PC-9 (cell line): ENCODE results near the gene HMGN2. TPM values are rescaled to one million over a fixed set of nuclear protein-coding genes. Genes with fewer than 3 reads are reported as not detected.
A peak's percentile ranks its signal among the peaks of the same experiment; 100 is the strongest.

ENCODE experiments used
- BruUV-seq: library from RNA; stranded (reverse); fragments of 400-500 nt; replicated peaks from 2 replicates; lab custom pipeline; 2021; lab: Mats Ljungman, UMichigan
- CTCF ChIA-PET: fragments of 300-600 bp; sonication (Branson Sonifier 250); formaldehyde crosslinking; loops from one replicate; lab custom pipeline; 2022; ENCODE audit warnings: antibody characterized with exemption; lab: Charles Lee
- POLR2A ChIA-PET: fragments of 300-600 bp; sonication (Branson Sonifier 250); formaldehyde crosslinking; loops from one replicate; lab custom pipeline; 2022; ENCODE audit warnings: antibody characterized with exemption; ENCODE audit not compliant: unreplicated experiment; lab: Charles Lee
- DNase-seq, 2 experiments: peaks; one replicate each; pipeline versions ENCODE4 v3.0.0 to v3.0.0-alpha.2; 2015 to 2022; ENCODE audit warnings: mixed read lengths in 1 of 2
- H2AFZ ChIP-seq: fragments of 200-600 bp; sonication (generic); 2 replicates; pipeline ENCODE4 v1.8.1; 2017; ENCODE audit warnings: antibody characterized with exemption
- H3F3A ChIP-seq: fragments of 200-600 bp; sonication (generic); 2 replicates; pipeline ENCODE4 v1.8.1; 2017; ENCODE audit warnings: antibody characterized with exemption, mild to moderate bottlenecking, low read depth; ENCODE audit not compliant: insufficient read depth
- H3K27ac ChIP-seq: fragments of 200-600 bp; sonication (generic); 2 replicates; pipeline ENCODE4 v1.6.1; 2016; ENCODE audit warnings: mixed run types
- H3K27me3 ChIP-seq: fragments of 200-600 bp; sonication (generic); 2 replicates; pipeline ENCODE4 v1.6.1; 2016; ENCODE audit warnings: low read depth, mixed run types; ENCODE audit not compliant: insufficient read depth
- H3K36me3 ChIP-seq: fragments of 200-600 bp; sonication (generic); 2 replicates; pipeline ENCODE4 v1.6.1; 2016; ENCODE audit warnings: low read depth, mixed run types
- H3K4me1 ChIP-seq: fragments of 200-600 bp; sonication (generic); replicated peaks from 2 replicates; pipeline ENCODE4 v1.6.1; 2016; ENCODE audit warnings: mixed run types; ENCODE audit not compliant: insufficient read depth
- H3K4me2 ChIP-seq: fragments of 200-600 bp; sonication (generic); 2 replicates; pipeline ENCODE4 v1.6.1; 2017; ENCODE audit warnings: mixed run types
- H3K4me3 ChIP-seq: fragments of 200-600 bp; sonication (generic); 2 replicates; pipeline ENCODE4 v1.6.1; 2016; ENCODE audit warnings: mixed run types
- H3K79me2 ChIP-seq: fragments of 200-600 bp; sonication (generic); 2 replicates; pipeline ENCODE4 v1.6.1; 2017; ENCODE audit warnings: low read depth, mixed run types
- H3K9me2 ChIP-seq: fragments of 200-600 bp; sonication (generic); 2 replicates; pipeline ENCODE4 v1.8.1; 2017; ENCODE audit warnings: mild to moderate bottlenecking; ENCODE audit not compliant: insufficient read depth
- H3K9me3 ChIP-seq: fragments of 200-600 bp; sonication (generic); 2 replicates; pipeline ENCODE4 v1.8.1; 2016; ENCODE audit warnings: low read depth; ENCODE audit not compliant: insufficient read depth
- H4K20me1 ChIP-seq: fragments of 200-600 bp; sonication (generic); 2 replicates; pipeline ENCODE4 v1.8.1; 2017; ENCODE audit not compliant: insufficient read depth
- EZH2 ChIP-seq: fragments of 200-600 bp; sonication (generic); IDR thresholded peaks from 2 replicates; pipeline ENCODE4 v1.8.0; 2017; ENCODE audit warnings: antibody characterized with exemption, low read depth
- intact Hi-C: fragments of 100-400 bp; cut with micrococcal nuclease; formaldehyde crosslinking; loops from one replicate; pipeline ENCODE4 v1.10.0; 2022; ENCODE audit not compliant: unreplicated experiment
- total RNA-seq: library from RNA; stranded (reverse); gene quantifications from 2 replicates; pipeline ENCODE4 v1.2.3, GENCODE V29; 2021
- TF ChIP-seq, protein P1 (sequence below): fragments of 200-600 bp; sonication (generic); conservative IDR thresholded peaks from 2 replicates; pipeline ENCODE4 v1.6.1; 2017; ENCODE audit warnings: mixed run types, antibody characterized with exemption, mild to moderate bottlenecking, moderate library complexity

HMGN2 gene
- total RNA-seq, 1 experiment from 2014 or later, result 629 TPM

DNA sequence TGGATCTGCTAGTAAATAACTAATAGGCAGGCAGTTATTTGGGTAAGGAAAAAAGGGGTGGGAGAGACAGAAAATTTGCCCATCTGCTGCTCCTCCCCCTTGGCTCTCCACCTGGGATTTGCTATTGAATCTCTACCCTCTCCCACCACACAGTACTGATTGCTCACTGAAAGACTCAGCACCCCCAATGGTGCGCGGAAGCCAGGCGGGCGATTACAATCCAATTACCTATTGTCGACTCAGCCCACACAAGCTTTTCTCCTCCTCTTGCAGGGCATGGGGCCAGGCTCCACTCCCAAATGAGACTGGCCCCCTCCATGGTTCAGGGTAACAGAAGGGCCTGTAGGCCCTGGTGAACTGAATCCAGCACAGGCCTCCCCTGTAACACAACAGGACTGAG, 2.7 kb upstream of the HMGN2 start:
- Histone ChIP-seq H3K4me1 (peaks cover 23% of the 10 kb centered on the region), H3K27me3 (no peaks in the 10 kb centered on the region), H3K79me2 (peaks cover 14% of the 10 kb centered on the region), H3K9me2 (no peaks in the 10 kb centered on the region), H3K4me3 (no peak overlapping the region), H3K27ac (no peak overlapping the region), H3F3A (peaks cover 10% of the 10 kb centered on the region; the same call in 1 of the 2 replicates), H3K9me3 (no peaks in the 10 kb centered on the region), H2AFZ (no peak overlapping the region), H3K4me2 (no peak overlapping the region), H3K36me3 (peaks cover 14% of the 10 kb centered on the region), H4K20me1 (peaks cover 15% of the 10 kb centered on the region)
- TF ChIP-seq EZH2, result no peak
- TF ChIP-seq, protein P1, sequence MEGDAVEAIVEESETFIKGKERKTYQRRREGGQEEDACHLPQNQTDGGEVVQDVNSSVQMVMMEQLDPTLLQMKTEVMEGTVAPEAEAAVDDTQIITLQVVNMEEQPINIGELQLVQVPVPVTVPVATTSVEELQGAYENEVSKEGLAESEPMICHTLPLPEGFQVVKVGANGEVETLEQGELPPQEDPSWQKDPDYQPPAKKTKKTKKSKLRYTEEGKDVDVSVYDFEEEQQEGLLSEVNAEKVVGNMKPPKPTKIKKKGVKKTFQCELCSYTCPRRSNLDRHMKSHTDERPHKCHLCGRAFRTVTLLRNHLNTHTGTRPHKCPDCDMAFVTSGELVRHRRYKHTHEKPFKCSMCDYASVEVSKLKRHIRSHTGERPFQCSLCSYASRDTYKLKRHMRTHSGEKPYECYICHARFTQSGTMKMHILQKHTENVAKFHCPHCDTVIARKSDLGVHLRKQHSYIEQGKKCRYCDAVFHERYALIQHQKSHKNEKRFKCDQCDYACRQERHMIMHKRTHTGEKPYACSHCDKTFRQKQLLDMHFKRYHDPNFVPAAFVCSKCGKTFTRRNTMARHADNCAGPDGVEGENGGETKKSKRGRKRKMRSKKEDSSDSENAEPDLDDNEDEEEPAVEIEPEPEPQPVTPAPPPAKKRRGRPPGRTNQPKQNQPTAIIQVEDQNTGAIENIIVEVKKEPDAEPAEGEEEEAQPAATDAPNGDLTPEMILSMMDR, result no peak
- no peak for DNase-seq
- no TSS peak for BruUV-seq
- intact Hi-C loops, result no loop called here
- POLR2A ChIA-PET, result interaction anchor here (0.6 kb wide), 1 partner anchor 111 kb away, joined by 7 read pairs; no protein-coding TSS in a partner anchor
- CTCF ChIA-PET, result interaction anchor here (0.6 to 1.3 kb wide), 4 partner anchors 30 to 292 kb away, joined by 3 to 6 read pairs (median 4); partner anchors contain the start of gene CNKSR1

DNA sequence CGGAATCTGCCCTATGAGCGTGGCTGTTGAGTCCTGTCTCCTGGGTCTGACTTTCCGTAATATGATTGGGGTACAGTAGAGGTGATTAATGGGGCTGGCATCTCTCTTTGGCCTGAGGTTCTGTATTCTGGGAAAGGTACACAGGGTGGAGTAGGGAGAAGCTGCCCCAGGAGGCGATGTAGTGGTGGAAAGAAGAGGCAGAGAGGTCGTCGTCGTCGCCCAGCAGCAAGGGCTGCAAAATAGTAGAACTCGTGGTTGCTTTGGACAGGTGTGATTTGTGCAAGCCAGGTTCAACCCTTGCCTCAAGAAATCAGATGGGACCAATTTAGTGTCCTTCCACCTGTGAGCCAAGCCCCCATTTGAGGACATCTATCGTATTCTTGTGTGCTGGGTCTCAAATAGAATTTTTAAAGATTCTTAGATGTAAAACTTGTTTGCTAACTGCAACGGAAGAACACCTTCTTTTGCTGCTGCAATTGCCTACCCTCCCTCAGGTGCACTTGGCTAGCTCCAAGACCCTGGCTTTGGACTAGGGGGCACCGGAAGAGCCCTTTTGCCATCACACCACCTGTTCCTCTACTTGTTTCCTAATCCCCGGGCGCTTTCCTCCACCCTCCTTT, 1.3 kb upstream of the HMGN2 start:
- Histone ChIP-seq H4K20me1 (peaks cover 19% of the 10 kb centered on the region), H3K4me3 (peak overlapping the region; percentile 75; the same call in 1 of the 2 replicates), H3K9me3 (no peaks in the 10 kb centered on the region), H3F3A (peaks cover 17% of the 10 kb centered on the region; the same call in 1 of the 2 replicates), H3K36me3 (peaks cover 18% of the 10 kb centered on the region), H3K9me2 (no peaks in the 10 kb centered on the region), H3K4me1 (peaks cover 23% of the 10 kb centered on the region), H3K27ac (no peak overlapping the region), H2AFZ (no peak overlapping the region), H3K27me3 (no peaks in the 10 kb centered on the region), H3K4me2 (peak overlapping the region; percentile 95), H3K79me2 (peaks cover 18% of the 10 kb centered on the region)
- DNase-seq, result peak; percentile 35 to 46
- CTCF ChIA-PET, result interaction anchor here (0.6 to 1.6 kb wide), 5 partner anchors 11 to 653 kb away, joined by 3 to 14 read pairs (median 5); partner anchors contain the start of gene CNKSR1
- intact Hi-C loops, result no loop called here
- TF ChIP-seq, protein P1, result no peak
- no peak for TF ChIP-seq EZH2
- POLR2A ChIA-PET, result interaction anchor here (0.6 to 0.7 kb wide), 3 partner anchors 24 to 361 kb away, joined by 3 to 22 read pairs (median 4); no protein-coding TSS in a partner anchor
- no TSS peak for BruUV-seq

DNA sequence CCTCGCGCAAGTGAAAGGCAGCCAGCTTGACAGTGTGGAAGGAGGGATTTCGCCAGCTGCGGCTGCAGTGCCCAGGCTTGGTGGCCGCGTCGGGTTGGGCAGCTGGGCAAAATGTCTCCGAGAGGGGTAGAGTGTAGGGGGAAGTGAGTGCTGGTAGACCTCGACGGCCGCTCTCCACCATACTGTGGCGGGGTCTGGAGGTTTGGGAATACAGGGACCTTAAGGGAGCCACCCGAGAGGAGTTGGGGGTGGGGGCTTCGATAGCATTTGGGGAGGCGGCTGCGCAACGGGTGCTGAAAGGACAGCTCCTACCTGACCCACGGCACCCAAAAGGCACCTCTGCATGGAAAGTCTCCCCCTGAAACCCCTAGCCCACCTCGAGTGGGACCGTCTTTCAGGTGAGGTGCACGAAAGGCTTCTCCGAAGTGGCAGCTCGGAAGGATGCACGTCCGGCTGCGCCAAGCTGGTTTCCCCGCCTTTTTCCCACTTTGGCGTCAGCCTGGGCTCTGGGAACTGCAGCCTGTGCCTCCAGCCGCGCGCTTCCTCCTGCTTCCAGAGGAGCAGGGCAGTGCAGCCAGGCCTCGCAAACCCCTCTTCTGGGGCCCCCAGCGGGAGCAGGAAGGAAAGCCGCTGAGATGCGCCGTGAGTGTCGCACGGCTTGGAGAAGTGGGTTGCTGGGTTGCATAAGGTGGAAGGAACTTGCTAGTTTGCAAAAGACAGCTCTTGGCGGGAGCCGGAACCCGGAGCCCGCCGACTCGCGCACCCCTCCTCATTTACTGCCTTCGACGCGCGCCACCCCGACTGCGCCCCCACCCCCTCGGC, 531 bp upstream of the HMGN2 start:
- POLR2A ChIA-PET, result interaction anchor here (0.7 to 1.0 kb wide), 2 partner anchors 60 to 235 kb away, joined by 3 to 4 read pairs; no protein-coding TSS in a partner anchor
- Histone ChIP-seq H3K27me3 (no peaks in the 10 kb centered on the region), H3K4me2 (peak overlapping the region; percentile 95), H3K4me3 (peak overlapping the region; percentile 75), H2AFZ (peak overlapping the region; percentile 39; the same call in 1 of the 2 replicates), H3K9me3 (no peaks in the 10 kb centered on the region), H3K4me1 (peaks cover 23% of the 10 kb centered on the region), H3K79me2 (peaks cover 18% of the 10 kb centered on the region), H3K27ac (no peak overlapping the region), H3K9me2 (no peaks in the 10 kb centered on the region), H3F3A (peaks cover 24% of the 10 kb centered on the region; the same call in 1 of the 2 replicates), H3K36me3 (peaks cover 18% of the 10 kb centered on the region), H4K20me1 (peaks cover 19% of the 10 kb centered on the region)
- CTCF ChIA-PET, result interaction anchor here (0.6 to 1.6 kb wide), 4 partner anchors 11 to 534 kb away, joined by 3 to 14 read pairs (median 8); no protein-coding TSS in a partner anchor
- no peak for TF ChIP-seq EZH2
- TF ChIP-seq, protein P1, result no peak
- intact Hi-C loops, result loop anchor here (1.0 to 2.0 kb wide), 2 partner anchors 39 to 59 kb away; partner anchors contain the start of gene DHDDS
- DNase-seq, result peak; percentile 64
- TSS peak; percentile 33 for BruUV-seq
